Adrenal gland (tissue), 12 donors: ENCODE data around the gene CCDC167. TPM values are rescaled to one million over a fixed set of nuclear protein-coding genes. Genes with fewer than 3 reads are reported as not detected.

ENCODE experiments used
- DNase-seq, 7 donors: peaks; one replicate each; pipeline ENCODE4 v3.0.0-alpha.2; 2019 to 2020
- H3K27ac ChIP-seq, 5 donors: fragments of 200-600 bp; sonication (generic) in 4 of 5; 1 replicate in 3 of 5; 2 replicates in 2 of 5; pipeline versions ENCODE4 v1.5.1 to v1.8.0; 2016 to 2020; ENCODE audit warnings: mild to moderate bottlenecking in 1 of 5
- H3K27me3 ChIP-seq: fragments of 200-600 bp; 2 replicates; pipeline ENCODE4 v1.8.0; 2021
- H3K36me3 ChIP-seq, 2 donors: fragments of 200-600 bp; replicated peaks in 1 of 2; 1 replicate in 1 of 2; 2 replicates in 1 of 2; pipeline versions ENCODE4 v1.5.1 to v1.8.0; 2018 to 2022
- H3K4me1 ChIP-seq, 2 donors: fragments of 200-600 bp; replicated peaks in 1 of 2; 1 replicate in 1 of 2; 2 replicates in 1 of 2; pipeline versions ENCODE4 v1.5.1 to v1.8.0; 2018 to 2021
- H3K4me3 ChIP-seq, 4 donors: fragments of 200-600 bp; sonication (generic) in 3 of 4; one replicate each; pipeline ENCODE4 v1.5.1; 2016 to 2018
- H3K9me3 ChIP-seq, 3 donors: fragments of 200-600 bp; sonication (generic) in 1 of 3; replicated peaks in 1 of 3; 1 replicate in 2 of 3; 2 replicates in 1 of 3; pipeline versions ENCODE4 v1.5.1 to v1.8.0; 2016 to 2021
- POLR2A ChIP-seq, 2 donors: fragments of 450-650 bp; IDR thresholded peaks; one replicate each; pipeline ENCODE4 v1.6.1; 2017; ENCODE audit warnings: antibody characterized with exemption in 2 of 2, mild to moderate bottlenecking in 2 of 2, moderate library complexity in 1 of 2
- WGBS, 4 donors: extraction: QIAGEN DNeasy Blood & Tissue Kit in 2 of 4; methylation state at CpG; one replicate each; pipeline versions ENCODE4 v1.1.5 to v1.1.7; 2013 to 2017; 5-methylcytosine and 5-hydroxymethylcytosine counted together
- intact Hi-C, 2 donors: fragments of 100-400 bp; cut with DNase I; formaldehyde crosslinking; loops; one replicate each; pipeline versions ENCODE4 v1.14.1 to v1.15.0; 2022 to 2023
- polyA plus RNA-seq, 3 donors: library from polyadenylated mRNA; stranded (reverse); fragments of 200-250 nt in 2 of 3; fragments of 350-450 nt in 1 of 3; fragmentation: Illumina TruSeq in 1 of 3; extraction: RNeasy Lipid Tissue Mini Kit (QIAGEN cat#74804) in 1 of 3; gene quantifications; one replicate each; pipeline ENCODE4 v1.2.3, GENCODE V29; 2013 to 2014
- total RNA-seq, 9 donors: library from RNA; depleted of rRNA in 4 of 9; stranded (reverse); fragments of >200 nt in 4 of 9; fragments of 120-200 nt in 1 of 9; fragmentation: NEBNext Ultra II Directional in 1 of 9; extraction: Animal tissue kit (Norgen Biotek cat#: 25700) in 1 of 9; gene quantifications; one replicate each; pipeline versions ENCODE4 v1.1.0 to v1.2.4, GENCODE V29; 2013 to 2023
- TF ChIP-seq, protein P1 (sequence below), 6 experiments: fragments of 450-650 bp in 4 of 6; fragments of 200-600 bp in 2 of 6; sonication (generic) in 1 of 6; IDR thresholded peaks; 1 replicate in 5 of 6; 2 replicates in 1 of 6; pipeline versions ENCODE4 v1.5.1 to v1.8.0; 2016 to 2021; ENCODE audit warnings: antibody characterized with exemption in 6 of 6, mild to moderate bottlenecking in 2 of 6, moderate library complexity in 1 of 6
- donor health status: healthy with polysubstance abuse.
- donor health status: Bipolar disorder and iron deficiency.
- donor health status: DM: yes; HTN: yes; CAD: no.
- donor health status: DM: no; HTN: no; CAD: no.
- donor health status: DM: no; HTN: no; CAD: no.
- donor health status: DM: yes; HTN: yes; CAD: no.

Gene CCDC167
- total and polyA plus RNA-seq, 12 donors: 14.4 to 69.2 (median 20.9) TPM

DNA sequence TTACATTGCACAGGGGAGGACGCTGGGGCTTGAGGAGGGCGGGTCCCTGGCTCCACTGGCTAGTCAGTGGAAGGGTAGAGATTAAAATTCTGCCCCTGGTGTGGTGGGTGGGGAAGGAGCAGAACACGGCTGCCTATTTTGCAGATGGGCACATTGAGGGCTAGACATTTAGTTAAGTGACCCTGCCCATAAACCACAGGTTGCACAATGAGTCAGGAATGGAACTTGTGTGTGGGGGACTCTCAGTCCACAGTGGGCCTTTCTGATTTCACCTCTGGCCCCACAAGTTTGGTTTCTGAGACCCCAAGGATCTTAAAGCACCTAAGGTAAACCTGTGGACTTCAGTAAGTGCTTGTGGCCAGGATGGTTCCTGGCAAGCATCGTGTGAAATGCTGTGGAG lies 22.0 kb upstream of the CCDC167 start:
- no peak for DNase-seq
- intact Hi-C loops: no loop called here
- no peak overlapping the region for H3K27ac ChIP-seq
- H3K9me3 ChIP-seq: no peaks in the 10 kb centered on the region
- no peak for TF ChIP-seq POLR2A (IDR thresholded peaks at IDR 0.05)
- TF ChIP-seq, protein P1, sequence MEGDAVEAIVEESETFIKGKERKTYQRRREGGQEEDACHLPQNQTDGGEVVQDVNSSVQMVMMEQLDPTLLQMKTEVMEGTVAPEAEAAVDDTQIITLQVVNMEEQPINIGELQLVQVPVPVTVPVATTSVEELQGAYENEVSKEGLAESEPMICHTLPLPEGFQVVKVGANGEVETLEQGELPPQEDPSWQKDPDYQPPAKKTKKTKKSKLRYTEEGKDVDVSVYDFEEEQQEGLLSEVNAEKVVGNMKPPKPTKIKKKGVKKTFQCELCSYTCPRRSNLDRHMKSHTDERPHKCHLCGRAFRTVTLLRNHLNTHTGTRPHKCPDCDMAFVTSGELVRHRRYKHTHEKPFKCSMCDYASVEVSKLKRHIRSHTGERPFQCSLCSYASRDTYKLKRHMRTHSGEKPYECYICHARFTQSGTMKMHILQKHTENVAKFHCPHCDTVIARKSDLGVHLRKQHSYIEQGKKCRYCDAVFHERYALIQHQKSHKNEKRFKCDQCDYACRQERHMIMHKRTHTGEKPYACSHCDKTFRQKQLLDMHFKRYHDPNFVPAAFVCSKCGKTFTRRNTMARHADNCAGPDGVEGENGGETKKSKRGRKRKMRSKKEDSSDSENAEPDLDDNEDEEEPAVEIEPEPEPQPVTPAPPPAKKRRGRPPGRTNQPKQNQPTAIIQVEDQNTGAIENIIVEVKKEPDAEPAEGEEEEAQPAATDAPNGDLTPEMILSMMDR (IDR thresholded peaks at IDR 0.05): no peak
- H3K4me3 ChIP-seq: no peak overlapping the region
- no peaks in the 10 kb centered on the region for H3K27me3 ChIP-seq
- 54 to 60% (median 57%) methylated on average over 4 of the region's 4 CpGs for WGBS, 4 donors
- H3K36me3 ChIP-seq: no peaks in the 10 kb centered on the region
- H3K4me1 ChIP-seq: no peaks in the 10 kb centered on the region

DNA sequence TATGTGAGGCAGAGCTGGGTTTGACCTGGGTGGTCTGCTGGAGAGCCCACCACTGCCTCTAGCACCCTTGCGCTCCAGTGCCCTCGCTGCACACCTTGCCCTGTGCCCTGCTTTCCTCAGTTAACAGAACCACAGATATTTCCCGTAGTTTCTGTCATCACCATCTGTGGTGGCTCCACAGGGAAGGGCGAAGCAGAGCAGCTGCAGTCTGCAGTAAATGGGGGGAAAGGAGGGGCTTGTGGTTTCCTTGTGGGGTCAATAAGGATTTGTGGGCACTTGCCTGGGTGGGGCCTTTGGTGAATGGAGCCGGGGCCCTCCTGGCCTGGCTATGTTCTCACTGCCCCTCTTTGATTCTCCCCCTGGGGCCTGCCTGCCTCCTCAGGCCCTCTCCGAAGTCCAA lies 21.2 kb upstream of the CCDC167 start:
- intact Hi-C loops: no loop called here
- Histone ChIP-seq H3K36me3 (no peaks in the 10 kb centered on the region), H3K27me3 (no peaks in the 10 kb centered on the region), H3K27ac (no peak overlapping the region), H3K4me1 (peaks cover 0 to 6% of the 10 kb centered on the region in 2 donors), H3K9me3 (no peaks in the 10 kb centered on the region), H3K4me3 (no peak overlapping the region)
- 65 to 75% (median 70%) methylated on average over 5 to 6 of the region's 6 CpGs for WGBS, 4 donors
- TF ChIP-seq, protein P1 (IDR thresholded peaks at IDR 0.05): no peak
- TF ChIP-seq POLR2A (IDR thresholded peaks at IDR 0.05): no peak
- DNase-seq: no peak

DNA sequence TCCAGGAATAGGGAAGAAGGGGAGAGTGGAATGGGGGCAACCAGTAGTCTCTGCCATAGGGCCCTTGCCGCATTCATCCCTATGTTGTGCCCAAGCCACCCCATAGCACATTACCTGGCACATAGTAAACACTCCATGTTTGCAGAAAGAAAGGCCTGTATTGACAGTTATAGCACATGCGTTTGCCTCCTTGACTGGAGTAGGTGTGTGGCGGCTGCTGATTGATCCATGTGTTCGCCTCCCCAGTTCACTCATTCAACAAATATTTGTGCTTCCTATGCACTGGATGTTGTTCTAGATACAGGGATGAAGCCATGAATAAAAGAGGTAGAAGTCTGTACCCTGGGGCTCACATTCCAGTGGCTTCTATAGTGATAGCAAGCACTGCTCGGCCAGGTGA lies 19.8 kb upstream of the CCDC167 start:
- Histone ChIP-seq H3K4me1 (peaks cover 0 to 9% of the 10 kb centered on the region in 2 donors), H3K4me3 (no peak overlapping the region), H3K27me3 (no peaks in the 10 kb centered on the region), H3K36me3 (no peaks in the 10 kb centered on the region), H3K27ac (no peak overlapping the region), H3K9me3 (no peaks in the 10 kb centered on the region)
- DNase-seq: no peak
- WGBS, 4 donors: 81 to 95% (median 90%) methylated on average over 5 of the region's 5 CpGs
- intact Hi-C loops: no loop called here
- TF ChIP-seq, protein P1 (IDR thresholded peaks at IDR 0.05): no peak
- no peak for TF ChIP-seq POLR2A (IDR thresholded peaks at IDR 0.05)

DNA sequence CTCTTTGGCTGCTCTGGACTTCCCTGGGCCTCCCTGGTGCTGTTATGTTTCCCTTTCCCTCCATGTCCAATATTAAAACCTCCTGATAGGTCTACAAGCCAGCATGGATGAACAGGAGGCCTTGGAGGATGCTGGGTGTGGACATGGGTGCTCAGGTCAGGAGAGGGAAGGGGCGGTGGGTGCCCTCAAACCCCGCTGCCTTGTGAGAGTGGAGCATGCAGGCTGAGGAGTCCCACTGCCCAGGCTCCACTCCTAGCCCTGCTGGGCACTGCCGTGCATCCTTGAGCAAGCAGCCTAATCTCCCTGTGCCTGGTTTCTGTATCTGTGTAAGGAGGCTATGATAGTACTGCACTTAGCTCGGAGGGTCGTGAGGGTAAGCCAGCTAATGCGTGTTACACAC lies 18.4 kb upstream of the CCDC167 start:
- Histone ChIP-seq H3K27ac (no peak overlapping the region), H3K4me1 (peaks cover 0 to 9% of the 10 kb centered on the region in 2 donors), H3K4me3 (no peak overlapping the region), H3K9me3 (no peaks in the 10 kb centered on the region), H3K36me3 (no peaks in the 10 kb centered on the region), H3K27me3 (no peaks in the 10 kb centered on the region)
- WGBS, 4 donors: 83 to 95% (median 88%) methylated on average over 4 to 6 of the region's 6 CpGs
- intact Hi-C loops: no loop called here
- no peak for TF ChIP-seq POLR2A (IDR thresholded peaks at IDR 0.05)
- TF ChIP-seq, protein P1 (IDR thresholded peaks at IDR 0.05): no peak
- no peak for DNase-seq
